Measurements from ENCODE around the gene FREM1. TPM values are rescaled to one million over a fixed set of nuclear protein-coding genes. Genes with fewer than 3 reads are reported as not detected.

The FREM1 gene
- total RNA-seq, 3 donors from 2014 or later = 4.1 to 12.2 (median 4.3) TPM

- intact Hi-C loops (cut with DNase I; ENCODE audit: low total_unique reads) = no loop called here
- no peaks in the 10 kb centered on the region for H3K4me1 ChIP-seq
Measured at GRCh38 chr9:14868418-14868771, 41.8 kb downstream of the FREM1 start.

GRCh38 chr9:14866200-14866749, 44.0 kb downstream of the FREM1 start:
- no peaks in the 10 kb centered on the region for H3K9me3 ChIP-seq

More at GRCh38 chr9:14868418-14868771, 41.8 kb downstream of the FREM1 start:
- Histone ChIP-seq H3K27ac (no peak overlapping the region), H3K27me3 (no peaks in the 10 kb centered on the region), H3K4me3 (no peak overlapping the region), H3K36me3 (no peaks in the 10 kb centered on the region), H3K9me3 (no peaks in the 10 kb centered on the region)
- DNase-seq (ENCODE audit: low spot score in 2 of 2) = no peak
- TF ChIP-seq POLR2AphosphoS5 (IDR thresholded peaks at IDR 0.05) (no peak), POLR2A (IDR thresholded peaks at IDR 0.05) (no peak)
- TF ChIP-seq, protein P1, sequence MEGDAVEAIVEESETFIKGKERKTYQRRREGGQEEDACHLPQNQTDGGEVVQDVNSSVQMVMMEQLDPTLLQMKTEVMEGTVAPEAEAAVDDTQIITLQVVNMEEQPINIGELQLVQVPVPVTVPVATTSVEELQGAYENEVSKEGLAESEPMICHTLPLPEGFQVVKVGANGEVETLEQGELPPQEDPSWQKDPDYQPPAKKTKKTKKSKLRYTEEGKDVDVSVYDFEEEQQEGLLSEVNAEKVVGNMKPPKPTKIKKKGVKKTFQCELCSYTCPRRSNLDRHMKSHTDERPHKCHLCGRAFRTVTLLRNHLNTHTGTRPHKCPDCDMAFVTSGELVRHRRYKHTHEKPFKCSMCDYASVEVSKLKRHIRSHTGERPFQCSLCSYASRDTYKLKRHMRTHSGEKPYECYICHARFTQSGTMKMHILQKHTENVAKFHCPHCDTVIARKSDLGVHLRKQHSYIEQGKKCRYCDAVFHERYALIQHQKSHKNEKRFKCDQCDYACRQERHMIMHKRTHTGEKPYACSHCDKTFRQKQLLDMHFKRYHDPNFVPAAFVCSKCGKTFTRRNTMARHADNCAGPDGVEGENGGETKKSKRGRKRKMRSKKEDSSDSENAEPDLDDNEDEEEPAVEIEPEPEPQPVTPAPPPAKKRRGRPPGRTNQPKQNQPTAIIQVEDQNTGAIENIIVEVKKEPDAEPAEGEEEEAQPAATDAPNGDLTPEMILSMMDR (IDR thresholded peaks at IDR 0.05) = no peak

DNA sequence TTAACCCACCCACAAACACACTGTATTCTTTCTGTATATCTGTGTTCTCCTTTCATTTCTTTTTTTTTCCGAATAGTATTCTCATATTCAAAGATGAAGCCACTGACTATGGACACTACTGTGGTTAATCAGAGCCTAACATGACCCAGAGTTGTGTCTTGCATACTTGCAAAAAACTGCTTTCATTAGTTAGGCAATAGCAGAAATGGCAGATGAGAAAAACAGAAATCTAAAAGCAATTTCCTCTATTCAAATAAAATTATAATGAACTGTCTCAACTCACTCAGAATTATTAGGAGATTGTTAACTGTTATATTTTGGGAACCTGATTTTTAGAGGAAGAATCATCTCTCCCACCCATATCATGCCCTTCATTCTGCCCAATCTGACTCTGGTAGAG, 45.9 kb downstream of the FREM1 start:
- TF ChIP-seq, protein P1 (IDR thresholded peaks at IDR 0.05) = no peak
- TF ChIP-seq POLR2AphosphoS5 (IDR thresholded peaks at IDR 0.05) (no peak), POLR2A (IDR thresholded peaks at IDR 0.05) (no peak)
- no peaks in the 10 kb centered on the region for H3K4me1 ChIP-seq
- no peaks in the 10 kb centered on the region for H3K9me3 ChIP-seq
- no peak for DNase-seq (ENCODE audit: low spot score in 2 of 2)
- no peaks in the 10 kb centered on the region for H3K36me3 ChIP-seq
- peak overlapping the region; percentile 2 to 46 for H3K27ac ChIP-seq
- intact Hi-C loops (cut with DNase I; ENCODE audit: low total_unique reads) = no loop called here
- no peaks in the 10 kb centered on the region for H3K27me3 ChIP-seq
- H3K4me3 ChIP-seq = no peak overlapping the region

More at GRCh38 chr9:14866200-14866749, 44.0 kb downstream of the FREM1 start:
- DNase-seq (ENCODE audit: low spot score in 2 of 2) = no peak
- intact Hi-C loops (cut with DNase I; ENCODE audit: low total_unique reads) = no loop called here
- H3K4me1 ChIP-seq = no peaks in the 10 kb centered on the region
- no peaks in the 10 kb centered on the region for H3K36me3 ChIP-seq
- H3K4me3 ChIP-seq = no peak overlapping the region
- H3K27ac ChIP-seq = peak overlapping the region in 1 of 2 donors; percentile 16
- H3K27me3 ChIP-seq = no peaks in the 10 kb centered on the region
- TF ChIP-seq, protein P1 (IDR thresholded peaks at IDR 0.05) = no peak
- TF ChIP-seq POLR2AphosphoS5 (IDR thresholded peaks at IDR 0.05) (no peak), POLR2A (IDR thresholded peaks at IDR 0.05) (no peak)

DNA sequence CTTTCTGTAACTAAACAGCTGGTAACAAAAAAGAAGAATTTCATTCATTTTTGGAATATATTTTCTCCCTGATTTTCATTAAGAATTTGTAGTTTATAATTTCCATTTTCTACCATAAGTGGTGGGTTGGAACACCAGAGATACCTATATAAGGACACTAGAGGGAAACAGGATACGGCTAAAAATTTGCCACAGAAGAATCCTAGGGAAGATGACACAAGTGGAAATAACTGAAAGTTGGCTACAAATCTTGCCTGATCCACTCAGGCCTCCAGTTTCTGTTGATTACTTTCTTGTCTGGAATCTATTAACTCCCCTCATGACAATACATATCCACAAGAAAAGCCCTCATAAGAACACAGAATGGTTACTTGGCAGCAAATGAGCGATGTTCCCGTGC, 46.8 kb downstream of the FREM1 start:
- DNase-seq (ENCODE audit: low spot score in 2 of 2) = no peak
- Histone ChIP-seq H3K4me1 (no peaks in the 10 kb centered on the region), H3K4me3 (no peak overlapping the region), H3K36me3 (no peaks in the 10 kb centered on the region), H3K27me3 (no peaks in the 10 kb centered on the region), H3K27ac (peak overlapping the region in 1 of 2 donors; percentile 46), H3K9me3 (no peaks in the 10 kb centered on the region)
- intact Hi-C loops (cut with DNase I; ENCODE audit: low total_unique reads) = no loop called here
- TF ChIP-seq, protein P1 (IDR thresholded peaks at IDR 0.05) = peak in 1 of 3 donors; percentile 17
- no peak for TF ChIP-seq POLR2A (IDR thresholded peaks at IDR 0.05)

DNA sequence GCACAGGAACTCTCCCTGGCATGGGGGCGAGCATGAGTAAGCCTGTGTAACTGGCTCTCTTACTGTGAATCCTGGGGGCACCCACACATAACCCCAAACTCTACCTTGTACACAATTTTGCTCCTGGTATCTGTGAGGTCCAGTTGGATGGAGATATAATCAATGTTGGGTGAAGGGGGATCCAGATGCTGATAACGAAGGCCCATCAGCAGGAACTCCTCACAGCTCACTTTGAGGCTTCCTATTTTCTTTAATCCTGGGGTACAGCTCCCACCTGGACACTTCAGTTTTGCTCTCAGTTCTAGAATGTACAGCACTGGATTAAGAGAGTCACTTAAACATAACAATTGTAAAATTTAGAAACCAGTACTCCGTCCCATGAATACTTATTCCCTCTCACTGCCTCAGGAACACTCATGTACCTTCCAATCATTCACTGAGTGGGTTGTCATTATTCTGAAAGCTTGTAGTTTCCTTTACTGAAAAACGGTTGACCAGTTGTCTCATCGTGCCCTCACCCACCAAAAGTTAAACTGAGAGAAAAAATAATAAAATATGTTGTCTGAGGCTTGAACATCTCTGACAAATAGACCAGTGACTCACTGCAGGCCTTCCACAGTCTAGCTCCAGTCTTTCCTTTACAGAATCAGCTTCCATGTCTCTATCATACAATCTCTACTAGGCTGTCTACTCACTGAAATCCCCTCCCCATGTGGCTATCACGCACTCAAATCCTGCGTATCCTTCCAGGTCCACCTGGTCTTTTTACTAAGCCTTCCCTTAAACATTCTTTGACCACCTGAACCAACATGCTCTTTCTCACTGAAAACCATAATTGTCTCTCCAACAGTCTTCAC, 52.6 kb downstream of the FREM1 start:
- TF ChIP-seq, protein P1 (IDR thresholded peaks at IDR 0.05) = no peak
- TF ChIP-seq POLR2AphosphoS5 (IDR thresholded peaks at IDR 0.05) (no peak), POLR2A (IDR thresholded peaks at IDR 0.05) (no peak)
- Histone ChIP-seq H3K36me3 (no peaks in the 10 kb centered on the region), H3K27me3 (no peaks in the 10 kb centered on the region), H3K9me3 (no peaks in the 10 kb centered on the region), H3K4me1 (no peaks in the 10 kb centered on the region), H3K27ac (no peak overlapping the region), H3K4me3 (no peak overlapping the region)
- intact Hi-C loops (cut with DNase I; ENCODE audit: low total_unique reads) = no loop called here
- no peak for DNase-seq (ENCODE audit: low spot score in 2 of 2)

All from breast epithelium (tissue), 4 donors.